Measurements from ENCODE around the gene WDPCP.
"Not testable (repeated sequence)": the region's sequence is repeated elsewhere in the genome, so short reads cannot be mapped to it uniquely, and the experiment has no call there.

WDPCP gene

GRCh38 chr2:63344575-63345284 lies 243.5 kb downstream of the WDPCP start:
- no peak for DNase-seq

DNA sequence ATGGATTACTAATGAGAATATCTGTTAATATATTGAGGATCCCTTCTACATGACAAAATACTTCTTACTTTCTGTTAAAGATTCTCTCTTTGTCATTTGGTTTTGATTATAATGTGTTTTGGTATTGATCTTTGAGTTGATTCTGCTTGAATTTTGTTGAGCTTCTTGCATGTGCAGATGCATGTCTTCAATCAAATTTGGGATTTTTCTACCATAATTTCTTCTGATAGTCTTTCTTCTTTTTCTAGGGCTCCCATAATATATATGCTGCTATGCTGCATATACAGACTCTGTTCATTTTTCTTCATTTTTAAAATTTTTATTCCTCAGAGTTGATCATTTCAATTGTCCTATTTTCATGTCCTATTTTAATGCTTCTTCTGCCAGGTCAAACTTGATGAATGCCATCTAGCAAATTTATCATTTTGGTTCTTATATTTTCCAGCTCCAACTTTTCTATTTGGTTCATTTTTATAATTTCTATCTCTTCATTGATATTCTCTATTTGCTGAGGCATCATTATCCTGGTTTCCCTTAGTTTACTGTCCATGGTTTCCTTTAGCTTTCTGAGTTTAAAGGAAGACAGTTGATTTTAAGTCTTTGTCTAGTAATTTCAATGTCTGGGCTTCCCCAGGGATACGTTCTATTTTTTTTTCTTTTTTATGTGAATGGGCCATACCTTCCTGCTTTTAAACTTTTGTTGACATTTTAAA lies 244.7 kb downstream of the WDPCP start:
- DNase-seq = no peak

DNA sequence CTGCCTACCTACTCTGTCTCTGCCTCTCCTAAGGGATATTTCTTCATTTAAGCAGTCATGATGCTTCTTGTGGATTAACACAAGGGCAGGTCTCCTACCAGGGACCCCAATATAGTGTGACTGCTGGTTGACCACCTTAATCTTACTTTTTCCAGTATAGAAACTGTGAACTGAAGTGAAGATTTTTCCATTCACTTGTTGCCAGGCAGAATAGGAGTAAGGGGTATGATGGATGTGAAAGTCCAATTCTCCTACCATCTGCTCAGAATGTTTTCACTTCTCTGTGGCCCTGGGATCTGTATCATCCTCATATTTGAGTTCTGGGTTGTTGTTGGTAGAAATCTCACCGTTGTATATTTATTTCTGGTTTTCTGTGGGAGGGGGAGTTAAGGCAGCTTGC lies 247.8 kb downstream of the WDPCP start:
- DNase-seq = no peak

GRCh38 chr2:63334910-63335309 lies 253.4 kb downstream of the WDPCP start:
- DNase-seq = no peak

- DNase-seq = no peak
Observed at GRCh38 chr2:63326473-63326872, 261.8 kb downstream of the WDPCP start.

DNA sequence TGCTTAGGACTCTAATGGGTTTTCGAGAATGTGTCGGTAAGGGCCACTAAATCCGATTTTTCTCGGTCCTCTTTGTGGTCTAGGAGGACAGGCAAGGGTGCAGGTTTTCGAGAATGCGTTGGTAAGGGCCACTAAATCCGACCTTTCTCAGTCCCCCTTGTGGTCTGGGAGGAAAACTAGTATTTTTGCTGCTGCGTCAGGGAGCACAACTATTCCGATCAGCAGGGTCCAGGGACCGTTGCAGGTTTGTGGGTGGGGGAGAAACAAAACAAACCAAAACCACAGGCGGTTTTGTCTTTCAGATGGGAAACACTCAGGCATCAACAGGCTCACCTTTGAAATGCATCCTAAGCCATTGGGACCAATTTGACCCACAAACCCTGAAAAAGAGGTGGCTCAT lies 264.6 kb downstream of the WDPCP start:
- not testable (repeated sequence) for DNase-seq

- not testable (repeated sequence) for DNase-seq
Observed at GRCh38 chr2:63321973-63322372, 266.3 kb downstream of the WDPCP start.

DNA sequence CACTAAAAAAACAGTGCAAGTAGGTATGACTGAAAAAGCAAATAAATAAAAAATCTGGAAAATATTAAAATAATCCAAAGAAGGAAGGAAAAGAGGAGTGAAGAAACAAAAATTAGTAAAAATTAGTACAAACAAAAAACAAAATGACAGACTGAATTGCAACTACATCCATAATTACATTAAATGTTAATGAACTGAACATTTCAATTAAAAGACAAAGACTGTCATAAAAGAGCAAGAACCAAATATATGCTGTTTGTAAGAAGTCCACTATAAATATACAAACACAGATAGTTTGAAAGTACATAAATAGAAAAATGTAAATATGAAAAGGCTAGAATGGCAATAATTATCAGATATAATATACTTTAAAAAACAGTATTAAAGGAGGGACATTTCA lies 267.6 kb downstream of the WDPCP start:
- no peak for DNase-seq

DNA sequence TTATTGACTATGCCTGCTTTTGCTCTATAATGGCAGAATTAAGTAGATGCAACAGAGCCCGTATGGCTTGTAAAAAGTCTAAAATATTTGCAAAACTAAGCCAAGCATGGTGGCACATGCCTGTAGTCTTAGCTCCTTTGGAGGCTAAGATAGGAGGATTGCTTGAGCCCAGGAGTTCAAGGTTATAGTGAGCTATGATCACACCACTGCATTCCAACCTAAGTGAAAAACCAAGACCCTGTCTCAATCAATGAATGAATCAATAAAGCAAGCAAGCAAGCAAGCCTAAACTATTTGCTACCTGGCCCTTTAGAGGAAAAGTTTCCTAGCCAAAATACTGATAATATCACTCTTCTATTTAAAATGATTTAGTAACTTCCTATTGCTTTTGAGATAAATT lies 277.7 kb downstream of the WDPCP start:
- DNase-seq = no peak

GRCh38 chr2:63301481-63301880 lies 286.8 kb downstream of the WDPCP start:
- no peak for DNase-seq

GRCh38 chr2:63300835-63301234 lies 287.4 kb downstream of the WDPCP start:
- DNase-seq = no peak

GRCh38 chr2:63287956-63288355 lies 300.3 kb downstream of the WDPCP start:
- DNase-seq = no peak

GRCh38 chr2:63286520-63286919 lies 301.8 kb downstream of the WDPCP start:
- not testable (repeated sequence) for DNase-seq

GRCh38 chr2:63283273-63283672 lies 305.0 kb downstream of the WDPCP start:
- no peak for DNase-seq

DNA sequence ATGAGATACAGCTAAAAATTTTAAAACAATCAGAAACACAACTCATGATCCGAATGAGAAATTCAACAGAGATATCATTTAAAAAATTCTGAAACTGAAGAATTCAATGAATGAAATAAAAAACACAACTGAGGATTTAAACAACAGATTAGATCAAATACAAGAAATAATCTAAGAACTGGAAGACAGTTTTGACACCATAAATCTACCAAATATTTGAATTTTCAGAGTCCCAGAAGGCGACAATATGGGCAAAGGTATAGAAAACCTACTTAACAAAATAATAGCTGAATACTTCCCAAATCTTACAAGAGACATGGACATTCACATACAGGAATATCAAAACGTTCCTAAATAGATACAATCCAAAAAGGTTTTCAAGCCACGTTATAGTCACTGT lies 315.7 kb downstream of the WDPCP start:
- no peak for DNase-seq

DNA sequence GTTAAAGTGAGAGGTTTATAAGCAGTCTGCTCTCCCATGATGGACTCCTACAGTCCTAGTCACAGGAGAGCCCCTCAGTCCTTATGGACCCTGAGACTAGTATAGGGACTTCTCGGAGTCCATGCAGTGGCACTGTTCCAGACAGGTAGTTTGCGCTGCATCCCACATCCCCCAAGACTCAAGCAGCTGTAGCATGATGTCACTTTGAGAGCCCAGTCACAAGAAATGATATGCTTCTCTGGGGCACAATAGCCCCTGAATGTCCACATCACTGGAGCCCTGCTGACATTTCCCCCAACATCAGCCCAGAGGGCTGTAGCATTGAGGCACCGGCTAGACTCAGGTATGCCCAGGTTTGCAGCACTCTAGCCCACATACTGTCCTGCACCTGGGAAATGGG lies 317.6 kb downstream of the WDPCP start:
- DNase-seq = no peak

- no peak for DNase-seq
Observed at GRCh38 chr2:63268946-63269345, 319.3 kb downstream of the WDPCP start.

GRCh38 chr2:63261137-63261621 lies 327.1 kb downstream of the WDPCP start:
- no peak for DNase-seq

GRCh38 chr2:63257473-63257872 lies 330.8 kb downstream of the WDPCP start:
- no peak for DNase-seq

GRCh38 chr2:63249161-63249560 lies 339.1 kb downstream of the WDPCP start:
- no peak for DNase-seq

GRCh38 chr2:63242747-63243146 lies 345.5 kb downstream of the WDPCP start:
- DNase-seq = no peak

GRCh38 chr2:63225964-63226686 lies 362.2 kb downstream of the WDPCP start:
- no peak for DNase-seq

GRCh38 chr2:63218800-63219526 lies 369.3 kb downstream of the WDPCP start:
- DNase-seq = no peak

Measured in SIG-M5 (cell line).